NCI-H2029 treated with DMSO at 0.1 percent for 48 hours (cell line): Measurements from ENCODE around the gene S100G.

Experiments
- DNase-seq: peaks from one replicate; lab custom pipeline; 2025; lab: John Stamatoyannopoulos, UW

The S100G gene

GRCh38 chrX:16646366-16647138 is 3.4 kb upstream of the S100G start:
- DNase-seq, result no peak

GRCh38 chrX:16651391-16652024 is 1.6 kb downstream of the S100G start:
- DNase-seq, result no peak

GRCh38 chrX:16653424-16653823 is 3.5 kb downstream of the S100G start:
- no peak for DNase-seq

GRCh38 chrX:16654093-16654492 is 4.1 kb downstream of the S100G start:
- DNase-seq, result no peak

- no peak for DNase-seq
Measured at GRCh38 chrX:16658284-16658683, 8.3 kb downstream of the S100G start.

GRCh38 chrX:16659321-16659720 is 9.4 kb downstream of the S100G start:
- DNase-seq, result no peak

GRCh38 chrX:16661495-16661894 is 11.5 kb downstream of the S100G start:
- no peak for DNase-seq

- DNase-seq, result no peak
Measured at GRCh38 chrX:16662402-16662801, 12.4 kb downstream of the S100G start.

- DNase-seq, result no peak
Measured at GRCh38 chrX:16664074-16664473, 14.1 kb downstream of the S100G start.

GRCh38 chrX:16664626-16665025 is 14.7 kb downstream of the S100G start:
- no peak for DNase-seq

GRCh38 chrX:16665089-16665488 is 15.1 kb downstream of the S100G start:
- no peak for DNase-seq

GRCh38 chrX:16666541-16666940 is 16.6 kb downstream of the S100G start:
- DNase-seq, result no peak

- DNase-seq, result no peak
Measured at GRCh38 chrX:16671005-16671404, 21.0 kb downstream of the S100G start.

- DNase-seq, result no peak
Measured at GRCh38 chrX:16678689-16679088, 28.7 kb downstream of the S100G start.

GRCh38 chrX:16683007-16683664 is 33.2 kb downstream of the S100G start:
- no peak for DNase-seq

- DNase-seq, result no peak
Measured at GRCh38 chrX:16687514-16687913, 37.6 kb downstream of the S100G start.

- DNase-seq, result no peak
Measured at GRCh38 chrX:16695079-16695676, 45.2 kb downstream of the S100G start.

GRCh38 chrX:16696956-16697355 is 47.0 kb downstream of the S100G start:
- DNase-seq, result no peak

GRCh38 chrX:16699389-16699788 is 49.4 kb downstream of the S100G start:
- DNase-seq, result no peak

- no peak for DNase-seq
Measured at GRCh38 chrX:16700734-16701133, 50.8 kb downstream of the S100G start.

- DNase-seq, result no peak
Measured at GRCh38 chrX:16702700-16703599, 53.0 kb downstream of the S100G start.
